Upper lobe of left lung (tissue), 6 donors: ENCODE results near the gene TNPO1. TPM values are rescaled to one million over a fixed set of nuclear protein-coding genes. Genes with fewer than 3 reads are reported as not detected.
A peak's percentile ranks its signal among the peaks of the same experiment; 100 is the strongest.

Source experiments
- ATAC-seq, 2 donors: fragments of 200-7000 bp; cut with Tn5 transposase; one replicate each; pipeline ENCODE4 v1.9.1; 2022; ENCODE audit warnings: mild to moderate bottlenecking in 2 of 2, moderate library complexity in 2 of 2; ENCODE audit not compliant: low FRiP score in 2 of 2
- DNase-seq, 2 donors: peaks; one replicate each; pipeline ENCODE4 v3.0.0-alpha.2; 2019 to 2020
- H3K27ac ChIP-seq, 4 donors: fragments of 200-600 bp; sonication (generic); one replicate each; pipeline ENCODE4 v1.5.1; 2016 to 2019
- H3K27me3 ChIP-seq, 4 donors: fragments of 200-600 bp; sonication (generic); one replicate each; pipeline ENCODE4 v1.5.1; 2017 to 2019
- H3K36me3 ChIP-seq, 4 donors: fragments of 200-600 bp; sonication (generic); one replicate each; pipeline ENCODE4 v1.5.1; 2016 to 2019
- H3K4me1 ChIP-seq, 4 donors: fragments of 200-600 bp; sonication (generic); one replicate each; pipeline ENCODE4 v1.5.1; 2018 to 2019
- H3K4me3 ChIP-seq, 4 donors: fragments of 200-600 bp; sonication (generic); one replicate each; pipeline ENCODE4 v1.5.1; 2017 to 2019; ENCODE audit warnings: mild to moderate bottlenecking in 2 of 4, moderate library complexity in 1 of 4
- H3K9me3 ChIP-seq, 4 donors: fragments of 200-600 bp; sonication (generic); one replicate each; pipeline ENCODE4 v1.5.1; 2018 to 2019
- EP300 ChIP-seq, 4 donors: sonication (generic); formaldehyde crosslinking; IDR thresholded peaks; one replicate each; pipeline ENCODE4 v1.5.1; 2017; ENCODE audit warnings: antibody characterized with exemption in 4 of 4, control low read depth in 2 of 4
- POLR2A ChIP-seq, 4 donors: fragments of 450-650 bp; IDR thresholded peaks; one replicate each; pipeline ENCODE4 v1.5.1; 2016 to 2017; ENCODE audit warnings: antibody characterized with exemption in 4 of 4, mild to moderate bottlenecking in 2 of 4
- POLR2AphosphoS5 ChIP-seq, 2 donors: sonication (generic); formaldehyde crosslinking; IDR thresholded peaks; one replicate each; pipeline ENCODE4 v1.5.1; 2017; ENCODE audit warnings: antibody characterized with exemption in 2 of 2
- WGBS, 2 donors: methylation state at CpG; one replicate each; pipeline ENCODE4 v1.1.5; 2017 to 2018; 5-methylcytosine and 5-hydroxymethylcytosine counted together
- total RNA-seq, 6 donors: library from RNA; depleted of rRNA in 4 of 6; stranded (reverse); fragments of >200 nt in 4 of 6; gene quantifications; one replicate each; pipeline versions ENCODE4 v1.1.0 to v1.2.1, GENCODE V29; 2016 to 2021
- TF ChIP-seq, protein P1 (sequence below), 6 experiments: fragments of 450-650 bp in 4 of 6; fragments of 200-600 bp in 2 of 6; sonication (generic) in 2 of 6; IDR thresholded peaks; one replicate each; pipeline ENCODE4 v1.5.1; 2016 to 2019; ENCODE audit warnings: antibody characterized with exemption in 6 of 6
- donor health status: DM: no; HTN: no; CAD: no; lungs with moderate emphysema.
- donor health status: DM: no; HTN: yes; CAD: no; lungs with severe emphysema.

The TNPO1 gene
- total RNA-seq, 6 donors from 2014 or later = 39.5 to 150 (median 70.9) TPM

- H3K4me1 ChIP-seq = peaks cover 10 to 45% (median 16%) of the 10 kb centered on the region in 4 donors
- no peak for DNase-seq
- WGBS, 2 donors = 52 to 92% methylated on average over 1 of the region's 1 CpG
- TF ChIP-seq EP300 (IDR thresholded peaks at IDR 0.05) = no peak
- TF ChIP-seq, protein P1, sequence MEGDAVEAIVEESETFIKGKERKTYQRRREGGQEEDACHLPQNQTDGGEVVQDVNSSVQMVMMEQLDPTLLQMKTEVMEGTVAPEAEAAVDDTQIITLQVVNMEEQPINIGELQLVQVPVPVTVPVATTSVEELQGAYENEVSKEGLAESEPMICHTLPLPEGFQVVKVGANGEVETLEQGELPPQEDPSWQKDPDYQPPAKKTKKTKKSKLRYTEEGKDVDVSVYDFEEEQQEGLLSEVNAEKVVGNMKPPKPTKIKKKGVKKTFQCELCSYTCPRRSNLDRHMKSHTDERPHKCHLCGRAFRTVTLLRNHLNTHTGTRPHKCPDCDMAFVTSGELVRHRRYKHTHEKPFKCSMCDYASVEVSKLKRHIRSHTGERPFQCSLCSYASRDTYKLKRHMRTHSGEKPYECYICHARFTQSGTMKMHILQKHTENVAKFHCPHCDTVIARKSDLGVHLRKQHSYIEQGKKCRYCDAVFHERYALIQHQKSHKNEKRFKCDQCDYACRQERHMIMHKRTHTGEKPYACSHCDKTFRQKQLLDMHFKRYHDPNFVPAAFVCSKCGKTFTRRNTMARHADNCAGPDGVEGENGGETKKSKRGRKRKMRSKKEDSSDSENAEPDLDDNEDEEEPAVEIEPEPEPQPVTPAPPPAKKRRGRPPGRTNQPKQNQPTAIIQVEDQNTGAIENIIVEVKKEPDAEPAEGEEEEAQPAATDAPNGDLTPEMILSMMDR (IDR thresholded peaks at IDR 0.05) = no peak
- TF ChIP-seq POLR2AphosphoS5 (IDR thresholded peaks at IDR 0.05) = no peak
- TF ChIP-seq POLR2A (IDR thresholded peaks at IDR 0.05) = no peak
- H3K9me3 ChIP-seq = no peaks in the 10 kb centered on the region
- no peaks in the 10 kb centered on the region for H3K36me3 ChIP-seq
- peak overlapping the region in 1 of 4 donors; percentile 9 for H3K27ac ChIP-seq
- peak in 1 of 2 donors; percentile 22 for ATAC-seq
- H3K27me3 ChIP-seq = no peaks in the 10 kb centered on the region
- H3K4me3 ChIP-seq = no peak overlapping the region
These were observed 20.3 kb downstream of the TNPO1 start for GRCh38 chr5:72836810-72837209.

DNA sequence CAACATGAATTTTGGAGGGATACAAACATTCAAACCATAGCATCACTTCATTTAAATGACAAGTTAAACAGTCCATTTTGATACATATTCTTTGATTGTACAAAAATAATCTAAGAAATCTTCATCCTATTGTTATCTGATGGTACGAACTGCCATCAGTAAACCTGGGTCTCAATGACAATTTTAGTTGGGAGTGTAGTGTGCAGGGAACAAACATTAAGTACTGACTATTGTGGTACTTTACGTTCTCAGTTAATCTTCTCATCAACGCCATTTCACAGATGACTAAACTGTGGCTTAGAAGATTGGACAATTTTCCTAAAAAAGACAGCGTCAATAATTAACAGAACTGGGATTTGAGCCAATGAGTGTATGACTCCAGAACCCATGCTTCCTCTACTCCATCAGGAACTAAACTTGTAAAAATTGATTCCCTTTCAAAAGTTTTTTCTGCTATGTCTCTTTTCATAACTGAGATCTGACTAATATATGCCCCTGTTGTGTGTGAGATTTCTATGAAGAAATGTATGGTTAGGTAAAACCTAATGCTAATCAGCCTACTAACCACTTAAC, 21.1 kb downstream of the TNPO1 start:
- Histone ChIP-seq H3K4me3 (no peak overlapping the region), H3K27ac (no peak overlapping the region), H3K27me3 (no peaks in the 10 kb centered on the region), H3K36me3 (no peaks in the 10 kb centered on the region), H3K9me3 (no peaks in the 10 kb centered on the region), H3K4me1 (peaks cover 11 to 45% (median 19%) of the 10 kb centered on the region in 4 donors)
- no peak for ATAC-seq
- 75 to 80% methylated on average over 4 of the region's 4 CpGs for WGBS, 2 donors
- no peak for DNase-seq
- TF ChIP-seq POLR2A (IDR thresholded peaks at IDR 0.05) (no peak), EP300 (IDR thresholded peaks at IDR 0.05) (no peak), POLR2AphosphoS5 (IDR thresholded peaks at IDR 0.05) (no peak)
- TF ChIP-seq, protein P1 (IDR thresholded peaks at IDR 0.05) = no peak

DNA sequence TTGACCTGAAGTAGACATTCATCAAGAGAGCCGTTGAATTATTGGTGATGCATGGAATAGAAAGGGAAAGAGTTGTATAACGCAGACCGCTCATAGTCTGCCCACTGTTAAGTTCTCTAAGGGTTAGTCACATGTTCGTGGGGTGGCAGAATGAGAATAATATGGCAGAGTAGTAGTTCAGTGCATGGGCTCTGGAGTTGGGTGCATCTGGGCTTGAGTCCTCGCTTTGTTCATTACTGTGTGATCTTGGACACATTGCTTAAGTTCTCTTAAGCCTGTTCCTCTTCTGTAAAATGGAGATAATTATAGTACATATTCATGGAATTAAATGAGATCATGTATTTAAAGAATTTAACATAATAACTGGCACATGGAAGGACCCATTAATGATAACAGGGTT, 23.6 kb downstream of the TNPO1 start:
- Histone ChIP-seq H3K4me3 (no peak overlapping the region), H3K4me1 (peaks cover 17 to 53% (median 28%) of the 10 kb centered on the region in 4 donors), H3K27ac (no peak overlapping the region), H3K9me3 (no peaks in the 10 kb centered on the region), H3K27me3 (no peaks in the 10 kb centered on the region), H3K36me3 (no peaks in the 10 kb centered on the region)
- 54 to 57% methylated on average over 5 of the region's 5 CpGs for WGBS, 2 donors
- ATAC-seq (no peak), DNase-seq (no peak)
- TF ChIP-seq, protein P1 (IDR thresholded peaks at IDR 0.05) = no peak
- no peak for TF ChIP-seq EP300 (IDR thresholded peaks at IDR 0.05)
- no peak for TF ChIP-seq POLR2A (IDR thresholded peaks at IDR 0.05)
- no peak for TF ChIP-seq POLR2AphosphoS5 (IDR thresholded peaks at IDR 0.05)

DNA sequence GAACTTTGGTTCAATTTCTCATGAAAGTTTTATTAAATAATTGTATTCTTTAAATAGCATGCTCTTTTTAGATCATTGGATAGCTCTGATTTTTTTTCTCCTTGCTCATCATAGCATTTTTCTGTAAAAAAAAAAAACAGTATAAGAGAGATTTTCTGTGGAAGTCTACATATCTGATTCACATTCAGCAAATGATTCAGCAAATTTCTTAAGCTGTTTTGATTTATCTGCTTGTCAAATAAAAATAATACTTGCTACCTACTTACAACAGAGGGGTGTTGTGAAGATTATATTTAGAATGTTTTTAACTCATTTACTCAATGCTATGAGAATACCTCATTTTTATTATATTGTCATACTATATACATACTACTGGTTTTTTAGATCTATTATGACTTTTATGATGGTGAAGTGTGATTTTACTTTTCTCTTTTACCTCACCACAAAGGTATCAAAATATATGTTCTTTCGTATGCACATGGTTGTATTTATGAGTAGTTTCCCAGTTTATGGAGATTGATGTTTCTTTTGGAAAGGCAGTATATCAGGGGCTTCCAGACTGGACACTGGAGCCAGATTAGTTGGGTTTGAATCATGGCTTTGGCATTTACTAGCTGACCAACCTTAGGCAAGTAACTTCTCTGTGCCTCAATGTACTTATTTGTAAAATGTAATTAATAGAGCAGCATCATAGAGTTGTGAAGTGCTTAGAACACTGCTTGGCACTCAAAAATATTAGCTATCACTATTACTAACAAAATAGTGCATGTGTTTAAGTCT, 25.5 kb downstream of the TNPO1 start:
- peaks cover 17 to 48% (median 33%) of the 10 kb centered on the region in 4 donors for H3K4me1 ChIP-seq

More for the DNA sequence above, 25.5 kb downstream of the TNPO1 start:
- H3K4me3 ChIP-seq = no peak overlapping the region
- DNase-seq (no peak), ATAC-seq (no peak)
- no peak for TF ChIP-seq POLR2A (IDR thresholded peaks at IDR 0.05)
- no peak for TF ChIP-seq EP300 (IDR thresholded peaks at IDR 0.05)
- no peak for TF ChIP-seq POLR2AphosphoS5 (IDR thresholded peaks at IDR 0.05)
- TF ChIP-seq, protein P1 (IDR thresholded peaks at IDR 0.05) = no peak
- H3K27ac ChIP-seq = no peak overlapping the region
- WGBS, 2 donors = 96 to 98% methylated on average over 1 of the region's 1 CpG
- H3K27me3 ChIP-seq = no peaks in the 10 kb centered on the region
- no peaks in the 10 kb centered on the region for H3K36me3 ChIP-seq
- no peaks in the 10 kb centered on the region for H3K9me3 ChIP-seq
